GM21717 (cell line): ENCODE data around the gene MBOAT1.
A peak's percentile ranks its signal among the peaks of the same experiment; 100 is the strongest.
"Not testable (repeated sequence)": the region's sequence is repeated elsewhere in the genome, so short reads cannot be mapped to it uniquely, and the experiment has no call there.

Experiments used
- ATAC-seq: cut with Tn5 transposase; IDR thresholded peaks from one replicate; pipeline ENCODE4 v1.9.1; 2021; ENCODE audit warnings: mild to moderate bottlenecking, moderate library complexity; ENCODE audit not compliant: unreplicated experiment

Gene MBOAT1

DNA sequence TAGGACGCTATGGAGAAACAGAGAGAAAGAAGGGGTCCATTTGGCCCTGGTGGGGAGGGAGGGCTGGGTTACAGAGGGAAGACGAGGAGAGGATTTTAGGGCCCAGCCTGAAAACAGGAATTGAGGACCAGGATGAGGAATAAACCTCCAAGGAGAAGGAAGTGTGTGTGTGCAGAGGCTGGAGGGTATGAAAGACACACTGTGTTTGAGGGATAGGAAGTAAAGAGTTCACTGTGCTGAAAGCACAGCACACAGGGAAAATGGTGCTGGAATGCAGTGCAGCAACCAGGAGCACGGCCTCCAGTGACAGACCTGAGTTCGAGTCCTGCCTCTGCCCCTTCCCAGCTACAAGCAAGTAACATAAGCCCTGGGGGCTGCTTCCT is 7.8 kb downstream of the MBOAT1 start:
- no peak for ATAC-seq

- ATAC-seq: no peak
Observed at GRCh38 chr6:20203561-20204511, 8.4 kb downstream of the MBOAT1 start.

- no peak for ATAC-seq
Observed at GRCh38 chr6:20202699-20203302, 9.5 kb downstream of the MBOAT1 start.

DNA sequence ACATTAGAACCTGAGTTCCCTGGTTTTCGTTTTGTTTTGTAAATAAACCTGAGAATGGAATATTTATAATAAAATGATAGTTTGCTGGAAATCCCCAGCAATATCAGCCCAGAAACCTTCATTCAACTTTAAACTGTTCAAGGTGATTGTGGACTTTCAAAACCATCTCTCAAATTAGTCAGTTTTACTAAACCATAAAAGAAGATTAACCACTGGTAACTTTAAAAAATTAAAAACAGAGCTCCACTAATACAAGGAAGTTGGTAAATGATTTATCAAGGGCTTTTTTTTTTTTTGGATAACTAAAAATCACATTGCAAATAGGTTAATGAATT is 10.0 kb downstream of the MBOAT1 start:
- ATAC-seq: peak; percentile 19

DNA sequence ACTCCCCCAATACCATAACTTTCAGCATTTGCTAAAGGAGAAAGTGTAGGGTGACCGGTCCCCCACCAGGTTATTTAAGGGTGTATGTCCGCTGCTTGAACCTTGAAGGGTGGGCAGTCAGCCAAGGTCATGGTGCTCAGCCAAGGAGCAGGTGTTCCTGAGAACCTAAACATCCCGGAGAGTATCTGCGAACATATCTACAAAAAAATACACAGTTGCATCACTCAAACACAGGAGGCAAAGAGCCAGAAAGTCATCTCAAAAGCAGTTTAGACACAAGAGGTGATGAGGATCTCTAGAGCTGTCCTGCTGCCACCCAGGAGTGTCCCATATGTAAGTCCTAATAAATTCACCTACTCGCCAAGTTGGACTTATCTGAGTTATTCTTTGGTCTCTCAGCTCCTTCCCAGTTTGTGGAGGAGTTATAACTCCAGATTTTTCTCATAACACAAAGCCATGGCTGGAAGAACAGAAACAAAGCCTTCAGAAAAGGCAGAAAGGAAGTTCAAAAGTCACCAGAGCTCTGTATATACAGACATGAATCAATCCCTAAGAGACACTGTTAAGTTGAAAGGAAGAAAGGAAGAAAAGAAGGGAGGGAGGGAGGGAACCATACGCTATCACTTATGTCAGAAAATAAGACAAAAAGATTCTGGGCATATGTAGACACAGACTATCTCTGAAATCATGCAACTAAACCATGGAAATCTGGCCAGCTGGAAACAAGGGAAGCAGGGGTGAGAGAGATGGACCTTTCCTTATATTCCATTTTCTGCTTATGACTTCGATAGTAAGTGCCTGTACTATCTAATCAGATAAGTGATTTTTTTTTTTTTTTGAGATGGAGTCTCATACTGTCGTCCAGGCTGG is 11.3 kb downstream of the MBOAT1 start:
- ATAC-seq: no peak

DNA sequence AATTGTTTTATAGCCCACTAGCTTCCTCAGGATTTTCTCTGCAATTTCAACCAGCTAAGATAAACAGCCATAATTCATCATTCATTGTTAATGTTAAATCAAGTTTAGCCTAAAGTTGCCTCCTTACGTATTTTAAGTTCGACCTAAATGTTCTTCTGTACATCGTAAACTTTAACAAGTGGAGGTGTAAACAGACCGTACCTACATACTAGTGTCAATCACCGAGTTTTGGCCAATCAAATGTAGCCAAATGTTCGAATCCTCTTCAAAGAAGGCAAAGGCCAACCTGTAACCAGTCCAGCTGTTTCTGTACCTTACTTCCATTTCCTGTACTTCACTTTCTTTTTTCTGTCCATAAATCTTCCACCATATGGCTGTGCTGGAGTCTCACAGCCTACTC is 13.5 kb downstream of the MBOAT1 start:
- ATAC-seq: no peak

DNA sequence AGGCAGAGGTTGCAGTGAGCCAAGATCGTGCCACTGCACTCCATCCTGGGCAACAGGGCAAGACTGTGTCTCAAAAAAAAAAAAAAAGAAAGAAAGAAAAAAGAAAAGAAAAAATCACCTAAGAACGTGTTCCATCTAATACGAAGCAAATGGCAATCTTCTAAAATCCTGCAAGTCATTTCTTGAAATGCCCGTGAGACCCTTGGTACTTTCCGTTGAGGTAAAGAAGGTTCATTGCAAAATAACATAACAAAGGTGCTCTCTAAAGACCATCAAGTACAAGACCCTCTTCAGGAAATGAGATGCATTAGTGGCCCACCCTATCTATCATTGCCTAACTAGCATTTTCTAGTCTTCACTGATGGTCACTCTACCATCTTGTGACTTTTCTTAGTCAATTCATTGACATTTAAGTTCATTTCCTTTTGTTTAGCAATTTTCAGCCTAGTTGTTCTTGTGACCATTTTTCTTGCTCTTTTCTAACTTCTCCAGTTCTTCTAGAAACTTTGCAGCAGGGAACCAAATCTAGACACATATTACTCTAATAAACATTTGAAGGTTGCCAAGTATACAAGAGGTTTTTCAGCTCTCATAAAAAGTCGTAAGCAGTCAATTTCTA is 14.0 kb downstream of the MBOAT1 start:
- ATAC-seq: no peak

GRCh38 chr6:20197251-20197650 is 15.0 kb downstream of the MBOAT1 start:
- peak; percentile 37 for ATAC-seq

- no peak for ATAC-seq
Observed at GRCh38 chr6:20192625-20193024, 19.6 kb downstream of the MBOAT1 start.

GRCh38 chr6:20191992-20192391 is 20.3 kb downstream of the MBOAT1 start:
- ATAC-seq: no peak

GRCh38 chr6:20188630-20189075 is 23.6 kb downstream of the MBOAT1 start:
- no peak for ATAC-seq

GRCh38 chr6:20186981-20187380 is 25.3 kb downstream of the MBOAT1 start:
- ATAC-seq: no peak

GRCh38 chr6:20183706-20184105 is 28.6 kb downstream of the MBOAT1 start:
- ATAC-seq: no peak

- ATAC-seq: no peak
Observed at GRCh38 chr6:20182926-20183521, 29.2 kb downstream of the MBOAT1 start.

DNA sequence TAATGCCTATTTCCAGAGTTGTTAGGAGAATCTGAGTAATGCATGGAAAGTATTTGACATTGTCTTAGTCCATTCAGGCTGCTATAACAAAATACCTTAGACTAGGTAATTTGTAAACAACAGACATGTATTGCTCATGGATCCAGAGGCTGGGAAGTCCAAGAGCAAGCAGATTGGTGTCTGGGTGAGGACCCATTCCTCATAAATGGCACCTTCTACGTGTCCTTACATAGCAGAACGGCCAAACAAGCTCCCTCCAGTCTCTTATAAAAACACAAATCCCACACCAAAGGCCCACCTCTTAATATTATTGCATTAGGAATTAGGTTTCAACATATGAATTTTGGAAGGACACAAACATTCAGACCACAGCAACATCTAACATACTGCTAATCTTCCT is 30.2 kb downstream of the MBOAT1 start:
- ATAC-seq: no peak

- peak; percentile 68 for ATAC-seq
Observed at GRCh38 chr6:20180935-20181334, 31.3 kb downstream of the MBOAT1 start.

DNA sequence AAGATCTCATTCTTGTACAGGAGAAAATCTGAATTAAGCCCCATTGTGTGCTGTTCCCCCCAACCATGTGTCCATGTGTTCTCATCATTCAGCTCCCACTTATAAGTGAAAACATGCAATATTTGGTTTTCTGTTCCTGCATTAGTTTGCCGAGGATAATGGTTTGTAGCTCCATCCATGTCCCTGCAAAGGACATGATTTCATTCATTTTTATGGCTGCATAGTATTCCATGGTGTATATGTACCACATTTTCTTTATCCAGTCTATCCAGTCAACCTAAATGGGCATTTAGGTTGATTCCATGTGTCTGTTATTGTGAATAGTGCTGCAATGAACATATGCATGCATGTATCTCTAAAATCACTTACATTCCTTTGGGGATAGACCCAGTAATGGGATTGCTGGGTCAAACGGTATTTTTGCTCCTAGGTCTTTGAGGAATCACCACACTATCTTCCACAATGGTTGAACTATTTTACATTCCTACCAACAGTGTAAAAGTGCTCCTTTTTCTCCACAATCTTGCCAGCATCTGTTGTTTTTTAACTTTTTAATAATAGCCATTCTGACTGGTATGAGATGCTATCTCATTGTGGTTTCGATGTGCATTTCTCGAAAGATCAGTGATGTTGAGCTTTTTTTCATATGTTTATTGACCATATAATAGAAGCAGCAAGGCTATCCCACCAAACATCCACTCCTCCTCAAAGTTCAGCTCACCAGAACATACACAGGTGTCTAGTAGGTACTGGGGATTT is 32.8 kb downstream of the MBOAT1 start:
- not testable (repeated sequence) for ATAC-seq

DNA sequence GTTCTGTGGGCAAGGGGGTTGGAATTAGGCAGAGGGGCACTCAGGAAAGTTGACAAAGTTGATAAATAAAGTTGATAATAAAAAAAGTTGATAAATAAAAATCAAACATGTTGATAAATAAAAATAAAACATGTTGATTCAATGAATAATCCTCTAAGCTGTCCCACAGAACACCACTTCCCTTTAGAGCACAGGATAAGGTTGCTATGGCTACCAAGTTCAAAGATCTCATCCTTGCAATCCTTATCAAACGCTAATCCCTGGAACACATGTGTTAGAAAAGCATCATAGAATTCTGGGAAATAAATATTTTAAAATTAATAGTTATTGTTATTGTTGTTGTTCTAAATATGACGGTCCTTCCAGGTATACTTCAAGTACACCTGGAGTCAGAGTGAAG is 33.9 kb downstream of the MBOAT1 start:
- ATAC-seq: no peak

DNA sequence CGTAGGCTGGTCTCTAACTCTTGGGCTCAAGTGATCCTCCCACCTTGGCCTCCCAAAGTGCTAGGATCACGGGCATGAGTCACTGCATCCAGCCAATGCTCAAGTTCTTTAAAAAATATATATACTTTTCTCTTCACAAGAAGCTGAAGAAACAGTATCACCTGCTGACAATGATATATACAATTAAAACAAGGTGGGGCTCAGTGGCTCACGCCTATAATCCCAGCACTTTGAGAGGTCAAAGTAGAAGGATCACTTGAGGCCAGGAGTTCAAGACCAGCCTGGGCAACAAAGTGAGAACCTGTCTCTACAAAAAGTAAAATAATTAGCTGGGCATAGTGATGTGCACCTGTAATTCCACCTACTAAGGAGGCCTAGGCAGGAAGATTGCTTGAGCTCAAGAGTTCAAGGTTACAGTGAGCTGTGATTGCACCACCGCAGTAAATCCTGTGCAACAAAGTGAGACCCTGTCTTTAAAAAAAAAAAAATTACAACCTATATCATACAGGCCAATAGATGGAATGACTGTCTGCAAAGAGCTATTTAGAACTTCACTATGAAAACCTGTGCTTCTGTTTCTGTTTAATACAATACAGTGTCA is 36.4 kb downstream of the MBOAT1 start:
- ATAC-seq: no peak
